Measurements from ENCODE around the gene FECH.

The FECH gene

DNA sequence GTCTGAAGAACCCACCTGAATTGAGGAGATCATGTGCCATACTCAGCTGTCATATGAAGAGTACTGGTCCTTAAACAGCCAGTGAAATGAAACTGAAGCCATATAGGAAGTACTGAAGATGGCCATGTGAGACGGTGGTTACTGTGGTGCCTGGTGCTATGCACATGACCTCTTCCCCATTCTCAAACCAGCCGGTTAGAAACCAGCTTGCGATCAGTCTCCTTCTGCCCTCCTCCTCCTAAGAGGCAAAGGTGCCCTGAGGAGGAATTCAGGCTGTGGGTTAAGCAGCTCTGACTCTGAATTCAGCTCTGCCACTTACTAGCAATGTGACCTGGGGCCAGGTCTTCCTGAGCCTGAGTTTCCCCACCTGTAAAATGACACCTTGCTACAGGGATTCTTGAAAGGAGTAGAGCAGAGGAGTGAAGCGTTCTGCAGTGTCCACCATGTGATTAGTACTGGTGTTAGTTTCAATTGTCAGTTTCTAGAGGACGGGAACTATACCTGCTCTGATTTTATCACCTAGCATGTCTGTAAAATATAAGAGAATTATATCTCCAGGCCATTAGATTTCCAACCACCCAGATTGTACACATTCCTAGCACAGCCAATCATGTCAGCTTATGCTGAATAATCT lies 5.1 kb downstream of the FECH start:
- TF ChIP-seq, protein P1, sequence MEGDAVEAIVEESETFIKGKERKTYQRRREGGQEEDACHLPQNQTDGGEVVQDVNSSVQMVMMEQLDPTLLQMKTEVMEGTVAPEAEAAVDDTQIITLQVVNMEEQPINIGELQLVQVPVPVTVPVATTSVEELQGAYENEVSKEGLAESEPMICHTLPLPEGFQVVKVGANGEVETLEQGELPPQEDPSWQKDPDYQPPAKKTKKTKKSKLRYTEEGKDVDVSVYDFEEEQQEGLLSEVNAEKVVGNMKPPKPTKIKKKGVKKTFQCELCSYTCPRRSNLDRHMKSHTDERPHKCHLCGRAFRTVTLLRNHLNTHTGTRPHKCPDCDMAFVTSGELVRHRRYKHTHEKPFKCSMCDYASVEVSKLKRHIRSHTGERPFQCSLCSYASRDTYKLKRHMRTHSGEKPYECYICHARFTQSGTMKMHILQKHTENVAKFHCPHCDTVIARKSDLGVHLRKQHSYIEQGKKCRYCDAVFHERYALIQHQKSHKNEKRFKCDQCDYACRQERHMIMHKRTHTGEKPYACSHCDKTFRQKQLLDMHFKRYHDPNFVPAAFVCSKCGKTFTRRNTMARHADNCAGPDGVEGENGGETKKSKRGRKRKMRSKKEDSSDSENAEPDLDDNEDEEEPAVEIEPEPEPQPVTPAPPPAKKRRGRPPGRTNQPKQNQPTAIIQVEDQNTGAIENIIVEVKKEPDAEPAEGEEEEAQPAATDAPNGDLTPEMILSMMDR (conservative IDR thresholded peaks at IDR 0.05; ENCODE audit: low read length), result no peak
- DNase-seq (ENCODE audit: low read depth), result no peak
- no peak overlapping the region for H3K4me3 ChIP-seq (ENCODE audit: low read length)

DNA sequence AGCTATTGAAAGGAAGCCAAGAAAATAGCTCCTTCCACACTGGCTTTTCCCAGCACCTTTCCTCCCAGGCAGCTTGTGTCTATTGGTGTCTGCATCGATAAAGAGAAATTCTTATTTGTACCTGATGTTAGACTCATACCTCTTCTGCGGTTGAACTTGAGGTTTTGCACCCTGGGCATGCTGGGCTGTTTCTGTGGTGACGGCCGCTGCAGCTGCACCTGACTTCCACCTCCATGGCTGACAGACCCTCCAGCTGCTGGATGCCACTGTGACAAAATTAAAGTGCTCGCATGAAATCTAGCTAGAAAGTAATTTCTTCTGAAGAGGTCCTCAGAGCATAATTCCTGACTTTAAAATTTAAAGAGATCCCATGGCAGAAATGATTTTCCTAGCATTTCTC lies 6.6 kb downstream of the FECH start:
- H3K4me3 ChIP-seq (ENCODE audit: low read length), result no peak overlapping the region
- DNase-seq (ENCODE audit: low read depth), result no peak
- TF ChIP-seq, protein P1 (conservative IDR thresholded peaks at IDR 0.05; ENCODE audit: low read length), result no peak

DNA sequence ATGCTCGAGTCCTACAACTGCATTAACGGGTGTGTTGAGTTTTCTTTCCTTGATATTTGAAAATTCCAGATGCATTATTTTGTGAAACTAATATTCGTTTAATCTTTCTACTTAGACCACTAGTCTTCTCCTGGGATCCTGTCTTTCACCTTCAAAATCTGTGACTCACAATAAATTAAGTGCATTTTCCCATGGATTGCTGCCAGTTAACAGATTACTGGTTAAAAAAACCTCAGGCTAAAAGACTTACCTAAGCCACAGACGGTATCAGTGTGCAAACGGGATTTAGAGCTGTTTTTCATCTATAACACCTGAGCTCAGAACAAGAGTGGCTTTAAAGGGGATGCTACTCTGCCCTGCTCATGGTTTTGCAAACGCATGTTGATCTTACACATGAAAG lies 10.2 kb downstream of the FECH start:
- TF ChIP-seq, protein P1 (conservative IDR thresholded peaks at IDR 0.05; ENCODE audit: low read length), result no peak
- H3K4me3 ChIP-seq (ENCODE audit: low read length), result no peak overlapping the region
- no peak for DNase-seq (ENCODE audit: low read depth)

DNA sequence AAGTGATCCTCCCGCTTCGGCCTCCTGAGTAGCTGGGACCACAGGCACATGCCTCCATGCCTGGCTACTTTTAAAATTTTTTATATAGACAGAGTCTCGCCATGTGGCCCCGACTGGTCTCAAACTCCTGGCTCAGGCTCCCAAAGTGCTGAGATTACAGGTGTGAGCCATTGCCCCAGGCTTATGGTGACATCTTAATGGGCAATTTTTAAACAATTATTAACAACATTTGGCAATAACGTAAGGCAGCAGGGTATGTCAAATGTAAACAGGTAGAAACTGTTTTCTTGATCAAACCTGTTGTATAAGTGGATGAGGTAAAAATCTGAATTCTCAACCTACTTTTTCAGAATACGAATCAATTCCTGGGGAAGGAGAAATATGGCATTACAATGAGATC lies 11.0 kb downstream of the FECH start:
- H3K4me3 ChIP-seq (ENCODE audit: low read length), result no peak overlapping the region
- DNase-seq (ENCODE audit: low read depth), result no peak
- TF ChIP-seq, protein P1 (conservative IDR thresholded peaks at IDR 0.05; ENCODE audit: low read length), result no peak

DNA sequence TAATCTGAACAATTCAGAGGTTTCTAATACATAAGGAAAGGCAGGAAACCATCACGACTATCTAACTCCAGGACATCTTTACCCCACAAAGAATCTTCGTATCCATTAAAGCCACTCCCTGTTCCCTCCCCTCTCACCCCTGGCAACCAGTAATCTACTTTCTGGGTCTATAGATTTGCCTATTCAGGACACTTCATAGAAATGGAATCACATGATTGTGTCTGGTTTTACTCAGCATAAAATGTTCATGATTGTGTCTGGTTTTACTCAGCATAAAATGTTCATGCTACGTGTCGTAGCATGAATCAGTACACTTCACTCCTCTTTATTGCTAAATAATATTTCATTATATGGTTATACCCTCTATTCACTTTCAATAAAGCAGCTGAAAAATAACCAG lies 11.6 kb downstream of the FECH start:
- no peak for DNase-seq (ENCODE audit: low read depth)

DNA sequence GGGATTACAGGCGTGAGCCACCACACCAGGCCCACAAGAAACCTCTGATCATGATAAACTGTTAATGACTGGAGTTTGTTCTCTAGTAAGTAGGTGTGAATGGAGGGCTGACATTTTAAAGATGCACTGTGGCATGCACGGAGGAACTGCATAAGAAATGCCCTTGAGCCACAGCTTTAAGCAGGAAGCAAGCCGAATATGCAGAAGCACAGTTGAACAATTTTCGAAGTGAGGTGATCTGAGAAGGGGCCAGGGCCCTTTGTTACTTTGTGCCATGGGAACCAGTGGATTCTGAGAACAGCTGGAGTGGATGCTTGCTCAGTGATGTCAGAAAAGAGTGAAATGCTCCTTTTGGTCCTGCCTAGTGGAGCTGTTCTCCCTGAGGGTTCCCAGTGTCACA lies 16.3 kb downstream of the FECH start:
- DNase-seq (ENCODE audit: low read depth), result no peak
- TF ChIP-seq, protein P1 (conservative IDR thresholded peaks at IDR 0.05; ENCODE audit: low read length), result no peak
- H3K4me3 ChIP-seq (ENCODE audit: low read length), result no peak overlapping the region

More for the DNA sequence above, 11.6 kb downstream of the FECH start:
- H3K4me3 ChIP-seq (ENCODE audit: low read length), result no peak overlapping the region
- TF ChIP-seq, protein P1 (conservative IDR thresholded peaks at IDR 0.05; ENCODE audit: low read length), result no peak

DNA sequence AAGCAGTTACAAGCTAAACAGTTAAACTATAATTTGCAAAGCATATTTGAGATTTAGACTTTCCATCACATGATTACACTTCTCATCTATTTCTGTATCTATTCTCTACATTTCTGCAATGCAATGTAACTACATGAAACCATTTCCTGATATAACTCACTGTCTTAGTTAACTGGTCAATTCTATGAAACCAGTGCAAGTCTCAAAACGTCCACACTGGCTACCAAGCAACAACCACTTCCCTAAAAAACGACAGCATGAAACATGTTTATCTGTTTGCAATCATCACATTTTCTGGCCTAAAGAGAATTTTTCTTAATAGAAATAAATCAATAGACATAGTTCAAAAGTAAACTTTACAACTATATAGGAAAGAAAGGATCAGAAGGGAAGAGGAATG lies 17.4 kb downstream of the FECH start:
- no peak overlapping the region for H3K4me3 ChIP-seq (ENCODE audit: low read length)
- TF ChIP-seq, protein P1 (conservative IDR thresholded peaks at IDR 0.05; ENCODE audit: low read length), result no peak
- no peak for DNase-seq (ENCODE audit: low read depth)

Data from AG10803 (cell line).